Keratinocyte (primary cell): ENCODE results near the gene OR4D1. TPM values are rescaled to one million over a fixed set of nuclear protein-coding genes. Genes with fewer than 3 reads are reported as not detected.

ENCODE experiments used
- DNase-seq: peaks from one replicate; pipeline ENCODE4 v3.0.0-alpha.2; 2011; ENCODE audit warnings: low read depth, missing footprints, low spot score
- FAIRE-seq: peaks from 2 replicates; lab custom pipeline; 2011; peaks lifted over from hg19 to GRCh38; lab: Jason Lieb, UNC
- H2AFZ ChIP-seq: 2 replicates; pipeline ENCODE4 v1.6.0; 2012; ENCODE audit warnings: low read length, control low read depth, inconsistent platforms; ENCODE audit not compliant: control insufficient read depth
- H3K27ac ChIP-seq: 2 replicates; pipeline ENCODE4 v1.5.1; 2011; ENCODE audit warnings: low read length; ENCODE audit not compliant: control insufficient read depth, insufficient read depth
- H3K27me3 ChIP-seq: 3 replicates; pipeline ENCODE4 v1.6.0; 2011; ENCODE audit warnings: low read length; ENCODE audit not compliant: control insufficient read depth, insufficient read depth; ENCODE audit errors: extremely low read depth
- H3K36me3 ChIP-seq, 2 experiments: 2 replicates in 1 of 2; 3 replicates in 1 of 2; pipeline ENCODE4 v1.5.1; 2011; ENCODE audit warnings: low read length in 2 of 2, mild to moderate bottlenecking in 1 of 2; ENCODE audit not compliant: control insufficient read depth in 2 of 2, insufficient read depth in 2 of 2; ENCODE audit errors: extremely low read depth in 1 of 2
- H3K4me1 ChIP-seq: 3 replicates; pipeline ENCODE4 v1.5.1; 2011; ENCODE audit warnings: low read length; ENCODE audit not compliant: control insufficient read depth, insufficient read depth; ENCODE audit errors: extremely low read depth
- H3K4me2 ChIP-seq: 3 replicates; pipeline ENCODE4 v1.6.0; 2011; ENCODE audit warnings: low read depth, low read length; ENCODE audit not compliant: control insufficient read depth, insufficient read depth; ENCODE audit errors: extremely low read depth
- H3K4me3 ChIP-seq, 3 experiments: fragments of 200-600 bp in 1 of 3; sonication (generic) in 1 of 3; 2 replicates in 2 of 3; 3 replicates in 1 of 3; pipeline ENCODE4 v1.5.1; 2011 to 2016; ENCODE audit warnings: low read length in 3 of 3, mild to moderate bottlenecking in 3 of 3, control low read depth in 2 of 3, inconsistent platforms in 1 of 3, low read depth in 1 of 3, mixed read lengths in 1 of 3, mixed run types in 1 of 3, moderate library complexity in 1 of 3; ENCODE audit not compliant: control insufficient read depth in 2 of 3, insufficient read depth in 2 of 3; ENCODE audit errors: extremely low read depth in 1 of 3
- H3K79me2 ChIP-seq: 2 replicates; pipeline ENCODE4 v1.6.0; 2012; ENCODE audit warnings: low read length; ENCODE audit not compliant: control insufficient read depth, insufficient read depth
- H3K9ac ChIP-seq: 3 replicates; pipeline ENCODE4 v1.6.0; 2011; ENCODE audit warnings: low read length; ENCODE audit not compliant: control insufficient read depth, insufficient read depth; ENCODE audit errors: extremely low read depth
- H3K9me1 ChIP-seq: 3 replicates; pipeline ENCODE4 v1.6.0; 2011; ENCODE audit warnings: low read length; ENCODE audit not compliant: control insufficient read depth, insufficient read depth; ENCODE audit errors: extremely low read depth
- H3K9me3 ChIP-seq: 2 replicates; pipeline ENCODE4 v1.5.1; 2012; ENCODE audit warnings: low read depth, low read length; ENCODE audit not compliant: control insufficient read depth
- H4K20me1 ChIP-seq: 3 replicates; pipeline ENCODE4 v1.6.0; 2011; ENCODE audit warnings: low read length; ENCODE audit not compliant: control insufficient read depth, insufficient read depth; ENCODE audit errors: extremely low read depth
- EZH2 ChIP-seq: IDR thresholded peaks from one replicate; pipeline ENCODE4 v1.6.1; 2012; ENCODE audit warnings: inconsistent platforms, mild to moderate bottlenecking, low read length, moderate library complexity
- dilution Hi-C: fragments of 300-500 bp; cut with MboI; formaldehyde crosslinking; loops from one replicate; pipeline ENCODE4 v1.7.0; 2020; ENCODE audit warnings: low sequenced_read_pairs; ENCODE audit not compliant: extremely low pct_ligation_motif_present
- polyA plus RNA-seq, 5 experiments: library from polyadenylated mRNA; depleted of rRNA in 3 of 5; stranded (reverse) in 3 of 5; stranded (forward) in 1 of 5; unstranded in 1 of 5; fragments of >200 nt; gene quantifications; 1 replicate in 1 of 5; 2 replicates in 3 of 5; 3 replicates in 1 of 5; pipeline versions ENCODE4 v1.2.1 to v1.2.3, GENCODE V29; 2011 to 2012; ENCODE audit warnings: missing spikeins in 2 of 5, low read depth in 1 of 5, low replicate concordance in 1 of 5
- TF ChIP-seq, protein P1 (sequence below), 3 experiments: IDR thresholded peaks in 1 of 3; conservative IDR thresholded peaks in 1 of 3; optimal IDR thresholded peaks in 1 of 3; 2 replicates in 2 of 3; 3 replicates in 1 of 3; pipeline versions ENCODE3 to v1.5.1; 2011; ENCODE audit warnings: low read length in 3 of 3, mild to moderate bottlenecking in 3 of 3, moderate library complexity in 2 of 3, control low read depth in 1 of 3, inconsistent platforms in 1 of 3; ENCODE audit not compliant: insufficient read depth in 2 of 3; ENCODE audit errors: extremely low read depth in 1 of 3

Gene OR4D1
- polyA plus RNA-seq, 1 donor (not counting 4 experiments of a cell fraction or from before 2014, with no cell fraction given) = not detected

DNA sequence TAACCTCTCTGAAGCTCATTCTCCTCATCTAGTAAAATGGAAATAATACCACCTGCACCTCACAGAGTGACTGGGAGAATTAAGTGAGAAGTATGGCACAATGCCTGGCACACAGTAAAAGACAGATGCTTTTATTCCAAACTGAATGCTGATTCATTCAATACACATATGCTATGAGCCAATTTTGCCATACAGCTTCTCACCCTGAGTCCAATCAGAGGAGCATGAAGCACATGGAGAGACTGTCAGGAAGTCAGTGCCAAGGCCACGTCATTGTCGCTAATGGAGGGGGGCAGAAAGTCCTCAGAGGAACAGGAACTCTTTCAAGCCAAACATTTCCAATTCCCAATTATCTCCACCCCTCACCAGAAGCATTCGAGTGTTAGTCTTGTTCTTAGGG, 59.3 kb downstream of the OR4D1 start:
- TF ChIP-seq EZH2 = no peak
- TF ChIP-seq, protein P1, sequence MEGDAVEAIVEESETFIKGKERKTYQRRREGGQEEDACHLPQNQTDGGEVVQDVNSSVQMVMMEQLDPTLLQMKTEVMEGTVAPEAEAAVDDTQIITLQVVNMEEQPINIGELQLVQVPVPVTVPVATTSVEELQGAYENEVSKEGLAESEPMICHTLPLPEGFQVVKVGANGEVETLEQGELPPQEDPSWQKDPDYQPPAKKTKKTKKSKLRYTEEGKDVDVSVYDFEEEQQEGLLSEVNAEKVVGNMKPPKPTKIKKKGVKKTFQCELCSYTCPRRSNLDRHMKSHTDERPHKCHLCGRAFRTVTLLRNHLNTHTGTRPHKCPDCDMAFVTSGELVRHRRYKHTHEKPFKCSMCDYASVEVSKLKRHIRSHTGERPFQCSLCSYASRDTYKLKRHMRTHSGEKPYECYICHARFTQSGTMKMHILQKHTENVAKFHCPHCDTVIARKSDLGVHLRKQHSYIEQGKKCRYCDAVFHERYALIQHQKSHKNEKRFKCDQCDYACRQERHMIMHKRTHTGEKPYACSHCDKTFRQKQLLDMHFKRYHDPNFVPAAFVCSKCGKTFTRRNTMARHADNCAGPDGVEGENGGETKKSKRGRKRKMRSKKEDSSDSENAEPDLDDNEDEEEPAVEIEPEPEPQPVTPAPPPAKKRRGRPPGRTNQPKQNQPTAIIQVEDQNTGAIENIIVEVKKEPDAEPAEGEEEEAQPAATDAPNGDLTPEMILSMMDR (optimal IDR thresholded peaks at IDR 0.05 in 1 of 3, IDR thresholded peaks at IDR 0.05 in 1 of 3, conservative IDR thresholded peaks at IDR 0.05 in 1 of 3; ENCODE audit: extremely low read depth in 1 of 3, insufficient read depth in 2 of 3, low read length in 3 of 3) = no peak
- Histone ChIP-seq H3K9me3 (no peaks in the 10 kb centered on the region), H3K9ac (no peak overlapping the region), H4K20me1 (no peaks in the 10 kb centered on the region), H3K4me1 (no peaks in the 10 kb centered on the region), H3K36me3 (peaks cover 12% of the 10 kb centered on the region in 2 experiments), H3K27me3 (no peaks in the 10 kb centered on the region), H3K4me3 (no peak overlapping the region), H3K79me2 (no peaks in the 10 kb centered on the region), H3K9me1 (no peaks in the 10 kb centered on the region), H3K27ac (no peak overlapping the region), H2AFZ (no peak overlapping the region), H3K4me2 (no peak overlapping the region)
- FAIRE-seq (no peak), DNase-seq (no peak)
- dilution Hi-C loops = no loop called here

DNA sequence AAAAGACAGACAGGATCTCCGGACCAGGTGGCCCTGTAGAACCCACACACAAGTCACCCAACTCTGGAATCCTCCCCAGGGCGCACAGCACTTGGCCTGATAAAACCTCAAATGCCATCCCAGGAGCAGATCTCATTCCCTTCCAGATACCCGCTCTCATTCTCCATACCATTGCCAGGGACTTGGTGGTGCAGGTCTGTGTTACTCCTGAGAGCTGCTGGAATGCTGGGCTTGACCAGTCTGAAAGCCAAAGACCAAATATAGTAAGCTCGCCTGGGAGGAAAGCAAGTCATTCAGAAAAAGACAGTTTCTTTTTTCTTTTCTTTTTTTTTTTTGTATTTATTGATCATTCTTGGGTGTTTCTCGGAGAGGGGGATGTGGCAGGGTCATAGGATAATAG, 60.2 kb downstream of the OR4D1 start:
- no peak overlapping the region for H3K4me3 ChIP-seq
- no peaks in the 10 kb centered on the region for H3K27me3 ChIP-seq
- no peaks in the 10 kb centered on the region for H3K4me1 ChIP-seq
- dilution Hi-C loops = no loop called here
- no peaks in the 10 kb centered on the region for H3K9me1 ChIP-seq
- H4K20me1 ChIP-seq = no peaks in the 10 kb centered on the region
- H3K9ac ChIP-seq = no peak overlapping the region
- no peaks in the 10 kb centered on the region for H3K79me2 ChIP-seq
- no peak overlapping the region for H2AFZ ChIP-seq
- H3K4me2 ChIP-seq = no peak overlapping the region
- DNase-seq (no peak), FAIRE-seq (no peak)
- H3K9me3 ChIP-seq = no peaks in the 10 kb centered on the region
- H3K36me3 ChIP-seq = peaks cover 13 to 18% of the 10 kb centered on the region in 2 experiments
- no peak overlapping the region for H3K27ac ChIP-seq
- TF ChIP-seq, protein P1 (optimal IDR thresholded peaks at IDR 0.05 in 1 of 3, IDR thresholded peaks at IDR 0.05 in 1 of 3, conservative IDR thresholded peaks at IDR 0.05 in 1 of 3; ENCODE audit: extremely low read depth in 1 of 3, insufficient read depth in 2 of 3, low read length in 3 of 3) = no peak
- no peak for TF ChIP-seq EZH2

Other genes starting within 250 kb of the OR4D1 start
- gene CUEDC1, start 193.0 kb upstream of the OR4D1 start, polyA plus RNA-seq = 12.9 to 18.7 TPM (median 14.4 TPM) in 3 replicates
- 13.7 to 25.3 TPM (median 22.8 TPM) in 3 replicates for gene VEZF1, start 160.1 kb upstream of the OR4D1 start, polyA plus RNA-seq
- 149 to 272 TPM (median 167 TPM) in 3 replicates for gene SRSF1, start 141.1 kb upstream of the OR4D1 start, polyA plus RNA-seq
- 12.8 to 21.5 TPM (median 18.0 TPM) in 3 replicates for gene DYNLL2, start 65.0 kb upstream of the OR4D1 start, polyA plus RNA-seq
- gene OR4D2, start 18.6 kb downstream of the OR4D1 start, polyA plus RNA-seq = not detected in 3 replicates
- not detected in 3 replicates for gene EPX, start 44.3 kb downstream of the OR4D1 start, polyA plus RNA-seq
- gene MKS1, start 70.9 kb downstream of the OR4D1 start, polyA plus RNA-seq = 11.2 to 12.2 TPM (median 12.0 TPM) in 3 replicates
- not detected in 3 replicates for gene LPO, start 90.2 kb downstream of the OR4D1 start, polyA plus RNA-seq
- not detected in 3 replicates for gene MPO, start 132.6 kb downstream of the OR4D1 start, polyA plus RNA-seq
- gene TSPOAP1, start 180.4 kb downstream of the OR4D1 start, polyA plus RNA-seq = 0.02 to 0.10 TPM (median 0.04 TPM) in 3 replicates
- 107 to 206 TPM (median 161 TPM) in 3 replicates for gene SUPT4H1, start 203.8 kb downstream of the OR4D1 start, polyA plus RNA-seq